Caco-2 (cell line): ENCODE results near the gene PDRG1. TPM values are rescaled to one million over a fixed set of nuclear protein-coding genes. Genes with fewer than 3 reads are reported as not detected.

Experiments
- BruUV-seq: library from RNA; stranded (reverse); fragments of 400-500 nt; replicated peaks from 2 replicates; lab custom pipeline; 2021; lab: Mats Ljungman, UMichigan
- CTCF ChIA-PET: fragments of 300-600 bp; sonication (Branson Sonifier 250); formaldehyde crosslinking; loops from one replicate; lab custom pipeline; 2022; ENCODE audit warnings: antibody characterized with exemption; lab: Charles Lee
- POLR2A ChIA-PET: fragments of 300-600 bp; sonication (Branson Sonifier 250); formaldehyde crosslinking; loops from one replicate; lab custom pipeline; 2022; ENCODE audit warnings: antibody characterized with exemption; lab: Charles Lee
- DNase-seq, 2 experiments: peaks; one replicate each; pipeline versions ENCODE4 v3.0.0 to v3.0.0-alpha.2; 2020 to 2022
- H3K27me3 ChIP-seq: replicated peaks from 2 replicates; pipeline ENCODE4 v1.6.0; 2011; ENCODE audit warnings: low read length; ENCODE audit not compliant: control insufficient read depth, insufficient read depth
- H3K36me3 ChIP-seq: 2 replicates; pipeline ENCODE4 v1.5.1; 2011; ENCODE audit warnings: low read length; ENCODE audit not compliant: control insufficient read depth, insufficient read depth
- H3K4me1 ChIP-seq: fragments of 250-450 bp; sonication (Bioruptor Pico); 2 replicates; pipeline ENCODE4 v1.5.1; 2020; ENCODE audit warnings: mild to moderate bottlenecking
- H3K4me3 ChIP-seq: 2 replicates; pipeline ENCODE4 v1.5.1; 2011; ENCODE audit warnings: low read depth, mild to moderate bottlenecking, control low read depth, low read length
- H3K9me3 ChIP-seq: fragments of 250-450 bp; sonication (Bioruptor Pico); 2 replicates; pipeline ENCODE4 v1.5.1; 2020; ENCODE audit warnings: mild to moderate bottlenecking, moderate library complexity
- H3K27ac Mint-ChIP-seq: one replicate; pipeline ENCODE4 v1.8.0; 2022; ENCODE audit warnings: mixed read lengths; ENCODE audit not compliant: unreplicated experiment
- H3K27me3 Mint-ChIP-seq: one replicate; pipeline ENCODE4 v1.8.0; 2022; ENCODE audit warnings: mixed read lengths; ENCODE audit not compliant: insufficient read depth, unreplicated experiment
- H3K36me3 Mint-ChIP-seq: one replicate; pipeline ENCODE4 v1.8.0; 2022; ENCODE audit warnings: mild to moderate bottlenecking, mixed read lengths; ENCODE audit not compliant: insufficient read depth, unreplicated experiment
- H3K4me1 Mint-ChIP-seq: one replicate; pipeline ENCODE4 v1.8.0; 2022; ENCODE audit warnings: low read depth, mixed read lengths; ENCODE audit not compliant: unreplicated experiment
- H3K4me3 Mint-ChIP-seq: one replicate; pipeline ENCODE4 v1.8.0; 2022; ENCODE audit warnings: mild to moderate bottlenecking, moderate library complexity, mixed read lengths; ENCODE audit not compliant: unreplicated experiment
- H3K9me3 Mint-ChIP-seq: one replicate; pipeline ENCODE4 v1.8.0; 2022; ENCODE audit warnings: mixed read lengths; ENCODE audit not compliant: unreplicated experiment
- intact Hi-C: fragments of 100-400 bp; cut with micrococcal nuclease; formaldehyde crosslinking; loops from one replicate; pipeline ENCODE4 v1.10.0; 2022; ENCODE audit not compliant: unreplicated experiment
- total RNA-seq: library from RNA; stranded (reverse); gene quantifications from 2 replicates; pipeline ENCODE4 v1.2.3, GENCODE V29; 2022
- TF ChIP-seq, protein P1 (sequence below), 2 experiments: fragments of 200-600 bp in 1 of 2; IDR thresholded peaks; 1 replicate in 1 of 2; 2 replicates in 1 of 2; pipeline versions ENCODE4 v1.5.1 to v1.8.0; 2011 to 2022; ENCODE audit warnings: antibody characterized with exemption in 1 of 2, control low read depth in 1 of 2, inconsistent platforms in 1 of 2, low read depth in 1 of 2, low read length in 1 of 2, mild to moderate bottlenecking in 1 of 2, moderate library complexity in 1 of 2; ENCODE audit not compliant: insufficient read depth in 1 of 2, severe bottlenecking in 1 of 2, unreplicated experiment in 1 of 2

Gene PDRG1
- total RNA-seq, 1 experiment from 2014 or later: 56.8 TPM

DNA sequence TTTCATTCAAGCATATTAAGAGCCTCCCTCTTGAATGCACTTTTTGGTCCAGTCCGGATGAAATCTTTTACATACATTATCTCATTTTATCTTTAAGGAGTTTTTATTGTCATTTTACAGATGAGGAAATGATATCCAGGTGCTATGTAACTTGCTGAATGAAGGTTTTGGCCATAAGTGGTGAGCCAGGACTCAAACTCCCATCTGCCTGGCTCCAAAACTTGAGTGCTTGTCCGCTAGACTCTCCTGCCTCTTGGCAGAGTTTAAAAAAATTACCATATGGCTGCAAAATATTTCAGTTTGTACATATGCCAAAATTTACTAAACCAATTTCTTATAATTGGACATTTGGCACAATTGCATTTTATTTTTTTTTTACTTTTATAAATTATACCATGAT, 12.2 kb downstream of the PDRG1 start:
- Histone ChIP-seq H3K4me1 (no peaks in the 10 kb centered on the region), H3K27me3 (no peaks in the 10 kb centered on the region), H3K9me3 (no peaks in the 10 kb centered on the region), H3K36me3 (no peaks in the 10 kb centered on the region), H3K4me3 (no peak overlapping the region)
- no peak for DNase-seq
- ChIA-PET CTCF (interaction anchor here (0.6 kb wide), 1 partner anchor 382 kb away, joined by 3 read pairs; no protein-coding TSS in a partner anchor), POLR2A (no interaction called here)
- no TSS peak for BruUV-seq
- no peaks in the 10 kb centered on the region for H3K27me3 Mint-ChIP-seq
- H3K4me1 Mint-ChIP-seq: no peaks in the 10 kb centered on the region
- H3K9me3 Mint-ChIP-seq: no peaks in the 10 kb centered on the region
- intact Hi-C loops: no loop called here
- H3K36me3 Mint-ChIP-seq: peaks cover 2% of the 10 kb centered on the region
- TF ChIP-seq, protein P1, sequence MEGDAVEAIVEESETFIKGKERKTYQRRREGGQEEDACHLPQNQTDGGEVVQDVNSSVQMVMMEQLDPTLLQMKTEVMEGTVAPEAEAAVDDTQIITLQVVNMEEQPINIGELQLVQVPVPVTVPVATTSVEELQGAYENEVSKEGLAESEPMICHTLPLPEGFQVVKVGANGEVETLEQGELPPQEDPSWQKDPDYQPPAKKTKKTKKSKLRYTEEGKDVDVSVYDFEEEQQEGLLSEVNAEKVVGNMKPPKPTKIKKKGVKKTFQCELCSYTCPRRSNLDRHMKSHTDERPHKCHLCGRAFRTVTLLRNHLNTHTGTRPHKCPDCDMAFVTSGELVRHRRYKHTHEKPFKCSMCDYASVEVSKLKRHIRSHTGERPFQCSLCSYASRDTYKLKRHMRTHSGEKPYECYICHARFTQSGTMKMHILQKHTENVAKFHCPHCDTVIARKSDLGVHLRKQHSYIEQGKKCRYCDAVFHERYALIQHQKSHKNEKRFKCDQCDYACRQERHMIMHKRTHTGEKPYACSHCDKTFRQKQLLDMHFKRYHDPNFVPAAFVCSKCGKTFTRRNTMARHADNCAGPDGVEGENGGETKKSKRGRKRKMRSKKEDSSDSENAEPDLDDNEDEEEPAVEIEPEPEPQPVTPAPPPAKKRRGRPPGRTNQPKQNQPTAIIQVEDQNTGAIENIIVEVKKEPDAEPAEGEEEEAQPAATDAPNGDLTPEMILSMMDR (IDR thresholded peaks at IDR 0.05; ENCODE audit: insufficient read depth in 1 of 2, low read depth in 1 of 2, low read length in 1 of 2, severe bottlenecking in 1 of 2, unreplicated experiment in 1 of 2): no peak
- H3K4me3 Mint-ChIP-seq: no peak overlapping the region
- H3K27ac Mint-ChIP-seq: no peak overlapping the region

DNA sequence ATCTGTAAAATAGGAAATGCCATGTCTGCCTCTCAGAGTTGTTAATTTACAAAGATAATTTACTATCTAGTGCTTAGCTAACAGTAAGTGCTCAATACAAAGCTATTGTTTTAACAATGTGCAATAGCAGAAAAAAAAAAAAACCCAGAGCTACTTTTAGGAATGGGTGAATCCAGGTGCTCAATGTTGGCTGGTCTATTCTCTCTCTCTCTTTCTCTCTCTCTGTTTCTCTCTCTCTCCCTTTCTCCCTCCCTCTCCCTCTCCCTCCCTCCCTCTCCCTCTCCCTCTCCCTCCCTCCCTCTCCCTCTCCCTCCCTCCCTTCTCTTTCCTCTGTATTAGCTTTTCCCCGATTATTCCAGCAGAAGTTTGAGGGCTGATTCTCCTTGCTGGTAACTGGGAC, 14.0 kb downstream of the PDRG1 start:
- H3K9me3 Mint-ChIP-seq: no peaks in the 10 kb centered on the region
- Histone ChIP-seq H3K9me3 (no peaks in the 10 kb centered on the region), H3K36me3 (no peaks in the 10 kb centered on the region), H3K27me3 (no peaks in the 10 kb centered on the region), H3K4me3 (no peak overlapping the region), H3K4me1 (no peaks in the 10 kb centered on the region)
- H3K4me3 Mint-ChIP-seq: no peak overlapping the region
- ChIA-PET POLR2A (no interaction called here), CTCF (interaction anchor here (0.6 to 1.1 kb wide), 7 partner anchors 14 to 85 kb away, joined by 3 to 9 read pairs (median 5); partner anchors contain the start of gene PDRG1)
- TF ChIP-seq, protein P1 (IDR thresholded peaks at IDR 0.05; ENCODE audit: insufficient read depth in 1 of 2, low read depth in 1 of 2, low read length in 1 of 2, severe bottlenecking in 1 of 2, unreplicated experiment in 1 of 2): no peak
- intact Hi-C loops: no loop called here
- H3K36me3 Mint-ChIP-seq: no peaks in the 10 kb centered on the region
- BruUV-seq: no TSS peak
- H3K27ac Mint-ChIP-seq: no peak overlapping the region
- no peak for DNase-seq
- peaks cover 5% of the 10 kb centered on the region for H3K27me3 Mint-ChIP-seq
- H3K4me1 Mint-ChIP-seq: no peaks in the 10 kb centered on the region

DNA sequence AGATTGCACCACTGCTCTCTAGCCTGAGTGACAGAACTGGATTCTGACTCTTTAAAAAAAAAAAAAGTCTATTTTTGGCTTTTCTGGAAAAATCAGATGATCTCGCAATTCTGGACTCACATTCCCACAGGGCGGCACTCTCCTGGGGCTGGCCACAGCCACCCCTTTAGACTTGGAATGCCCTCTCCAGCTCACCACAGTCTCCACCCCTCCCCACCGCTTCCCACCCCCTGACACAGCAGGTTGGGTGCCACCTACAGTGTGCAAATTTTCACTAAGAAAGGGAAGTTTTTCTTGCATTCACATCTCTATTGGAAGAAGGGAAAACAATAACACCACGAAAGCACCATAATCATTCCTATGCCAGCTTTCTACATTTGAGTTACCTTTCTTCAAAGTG, 15.4 kb downstream of the PDRG1 start:
- Mint-ChIP-seq H3K4me3 (no peak overlapping the region), H3K27ac (no peak overlapping the region), H3K9me3 (no peaks in the 10 kb centered on the region), H3K27me3 (peaks cover 6% of the 10 kb centered on the region), H3K36me3 (no peaks in the 10 kb centered on the region), H3K4me1 (no peaks in the 10 kb centered on the region)
- BruUV-seq: no TSS peak
- no peaks in the 10 kb centered on the region for H3K4me1 ChIP-seq
- intact Hi-C loops: no loop called here
- no peaks in the 10 kb centered on the region for H3K27me3 ChIP-seq
- POLR2A ChIA-PET: no interaction called here
- TF ChIP-seq, protein P1 (IDR thresholded peaks at IDR 0.05; ENCODE audit: insufficient read depth in 1 of 2, low read depth in 1 of 2, low read length in 1 of 2, severe bottlenecking in 1 of 2, unreplicated experiment in 1 of 2): no peak
- DNase-seq: no peak
- no peak overlapping the region for H3K4me3 ChIP-seq
- H3K9me3 ChIP-seq: no peaks in the 10 kb centered on the region
- H3K36me3 ChIP-seq: no peaks in the 10 kb centered on the region
- CTCF ChIA-PET: no interaction called here
